ENCODE measurements around the gene FGGY. TPM values are rescaled to one million over a fixed set of nuclear protein-coding genes. Genes with fewer than 3 reads are reported as not detected.
"Not testable (repeated sequence)": the region's sequence is repeated elsewhere in the genome, so short reads cannot be mapped to it uniquely, and the experiment has no call there.

FGGY gene
- total RNA-seq, 1 experiment from 2014 or later, result 17.8 TPM

GRCh38 chr1:59256429-59256828, 40.5 kb upstream of the FGGY start:
- H3K27me3 ChIP-seq (ENCODE audit: insufficient read depth, low read depth); POLR2A ChIA-PET (ENCODE audit: unreplicated experiment); H3K36me3 ChIP-seq (ENCODE audit: low read depth); H3K9me3 ChIP-seq (ENCODE audit: insufficient read depth, low read depth); H3K4me2 ChIP-seq; DNase-seq; H3K9me2 ChIP-seq (ENCODE audit: insufficient read depth); H2AFZ ChIP-seq; H3K79me2 ChIP-seq (ENCODE audit: low read depth); BruUV-seq (replicated peaks); CTCF ChIA-PET; H3K4me3 ChIP-seq; H4K20me1 ChIP-seq (ENCODE audit: insufficient read depth); H3K27ac ChIP-seq; H3K4me1 ChIP-seq (replicated peaks; ENCODE audit: insufficient read depth); intact Hi-C loops (cut with micrococcal nuclease; ENCODE audit: unreplicated experiment); H3F3A ChIP-seq (ENCODE audit: insufficient read depth, low read depth): not testable (repeated sequence)

GRCh38 chr1:59258412-59259032, 38.4 kb upstream of the FGGY start:
- H4K20me1 ChIP-seq (ENCODE audit: insufficient read depth), result no peaks in the 10 kb centered on the region
- intact Hi-C loops (cut with micrococcal nuclease; ENCODE audit: unreplicated experiment), result no loop called here
- no peaks in the 10 kb centered on the region for H3K79me2 ChIP-seq (ENCODE audit: low read depth)
- BruUV-seq (replicated peaks), result no TSS peak
- H3K4me1 ChIP-seq (replicated peaks; ENCODE audit: insufficient read depth), result no peaks in the 10 kb centered on the region
- H3F3A ChIP-seq (ENCODE audit: insufficient read depth, low read depth), result no peaks in the 10 kb centered on the region
- no peak overlapping the region for H3K4me3 ChIP-seq
- ChIA-PET CTCF (no interaction called here), POLR2A (ENCODE audit: unreplicated experiment) (no interaction called here)
- H3K9me2 ChIP-seq (ENCODE audit: insufficient read depth), result no peaks in the 10 kb centered on the region
- H3K4me2 ChIP-seq, result no peak overlapping the region
- no peak overlapping the region for H3K27ac ChIP-seq
- DNase-seq, result no peak
- no peaks in the 10 kb centered on the region for H3K9me3 ChIP-seq (ENCODE audit: insufficient read depth, low read depth)
- TF ChIP-seq CTCF (conservative IDR thresholded peaks at IDR 0.05), result no peak
- no peak for TF ChIP-seq EZH2 (IDR thresholded peaks at IDR 0.05; ENCODE audit: low read depth)
- no peak overlapping the region for H2AFZ ChIP-seq
- no peaks in the 10 kb centered on the region for H3K36me3 ChIP-seq (ENCODE audit: low read depth)
- H3K27me3 ChIP-seq (ENCODE audit: insufficient read depth, low read depth), result no peaks in the 10 kb centered on the region

- no peak for DNase-seq
- no TSS peak for BruUV-seq (replicated peaks)
These were observed 35.4 kb upstream of the FGGY start for GRCh38 chr1:59261537-59261936.

More at GRCh38 chr1:59261537-59261936, 35.4 kb upstream of the FGGY start:
- no peak overlapping the region for H3K4me3 ChIP-seq
- POLR2A ChIA-PET (ENCODE audit: unreplicated experiment), result no interaction called here
- no peaks in the 10 kb centered on the region for H4K20me1 ChIP-seq (ENCODE audit: insufficient read depth)
- CTCF ChIA-PET, result no interaction called here
- no peaks in the 10 kb centered on the region for H3K9me2 ChIP-seq (ENCODE audit: insufficient read depth)
- H3F3A ChIP-seq (ENCODE audit: insufficient read depth, low read depth), result no peaks in the 10 kb centered on the region
- H3K36me3 ChIP-seq (ENCODE audit: low read depth), result no peaks in the 10 kb centered on the region
- H3K27me3 ChIP-seq (ENCODE audit: insufficient read depth, low read depth), result no peaks in the 10 kb centered on the region
- intact Hi-C loops (cut with micrococcal nuclease; ENCODE audit: unreplicated experiment), result no loop called here
- no peaks in the 10 kb centered on the region for H3K9me3 ChIP-seq (ENCODE audit: insufficient read depth, low read depth)
- H2AFZ ChIP-seq, result no peak overlapping the region
- H3K79me2 ChIP-seq (ENCODE audit: low read depth), result no peaks in the 10 kb centered on the region
- H3K4me2 ChIP-seq, result no peak overlapping the region
- TF ChIP-seq CTCF (conservative IDR thresholded peaks at IDR 0.05), result no peak
- TF ChIP-seq EZH2 (IDR thresholded peaks at IDR 0.05; ENCODE audit: low read depth), result no peak
- H3K4me1 ChIP-seq (replicated peaks; ENCODE audit: insufficient read depth), result no peaks in the 10 kb centered on the region
- H3K27ac ChIP-seq, result no peak overlapping the region
